HG03558 (cell line): ENCODE measurements around the gene TAOK1.
A peak's percentile ranks its signal among the peaks of the same experiment; 100 is the strongest.

Experiments
- ATAC-seq: cut with Tn5 transposase; IDR thresholded peaks from one replicate; pipeline ENCODE4 v1.9.1; 2021; ENCODE audit warnings: moderate number of reproducible peaks; ENCODE audit not compliant: unreplicated experiment; ENCODE audit errors: extremely low read depth

The TAOK1 gene

DNA sequence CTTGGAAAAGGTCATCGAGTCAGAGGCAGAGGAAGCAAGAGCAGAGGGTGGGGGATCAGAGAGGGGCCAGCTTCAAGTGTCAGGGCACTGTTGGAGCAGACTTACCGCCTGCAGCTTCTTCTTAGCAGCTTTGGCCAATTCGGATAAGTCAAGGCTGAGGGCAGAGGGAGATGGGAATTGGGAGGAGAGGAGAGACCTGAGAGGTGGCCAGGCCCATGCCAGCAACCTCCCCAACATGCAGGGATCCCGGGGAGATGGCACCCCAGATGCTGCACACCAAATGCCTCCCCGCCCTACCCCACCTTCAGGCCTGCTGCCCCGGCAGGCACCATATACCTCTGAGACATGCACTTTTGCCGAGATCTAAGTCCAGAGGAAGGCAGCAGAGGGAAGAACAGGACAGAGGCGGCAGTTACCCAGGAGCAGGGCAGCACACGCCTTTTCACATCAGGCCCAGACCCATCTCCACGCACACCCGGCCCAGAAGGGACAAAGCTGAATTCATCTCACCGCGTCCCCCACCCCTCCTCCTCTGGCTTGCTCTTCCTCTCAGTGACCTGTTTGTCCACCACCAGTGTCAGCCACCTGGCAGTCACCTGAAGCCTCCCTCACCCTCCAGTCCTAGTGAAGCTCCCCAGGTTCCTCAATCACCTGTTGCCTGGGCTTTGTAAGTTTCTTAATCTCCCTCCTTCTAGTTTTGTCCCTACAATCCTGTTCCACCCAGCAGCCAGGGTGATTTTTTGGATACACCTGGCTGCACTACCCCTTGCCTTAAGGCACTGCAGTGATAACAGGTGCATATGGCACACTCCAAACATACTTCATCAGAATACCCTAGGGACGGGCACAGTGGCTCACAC, 188.7 kb downstream of the TAOK1 start:
- ATAC-seq: no peak

DNA sequence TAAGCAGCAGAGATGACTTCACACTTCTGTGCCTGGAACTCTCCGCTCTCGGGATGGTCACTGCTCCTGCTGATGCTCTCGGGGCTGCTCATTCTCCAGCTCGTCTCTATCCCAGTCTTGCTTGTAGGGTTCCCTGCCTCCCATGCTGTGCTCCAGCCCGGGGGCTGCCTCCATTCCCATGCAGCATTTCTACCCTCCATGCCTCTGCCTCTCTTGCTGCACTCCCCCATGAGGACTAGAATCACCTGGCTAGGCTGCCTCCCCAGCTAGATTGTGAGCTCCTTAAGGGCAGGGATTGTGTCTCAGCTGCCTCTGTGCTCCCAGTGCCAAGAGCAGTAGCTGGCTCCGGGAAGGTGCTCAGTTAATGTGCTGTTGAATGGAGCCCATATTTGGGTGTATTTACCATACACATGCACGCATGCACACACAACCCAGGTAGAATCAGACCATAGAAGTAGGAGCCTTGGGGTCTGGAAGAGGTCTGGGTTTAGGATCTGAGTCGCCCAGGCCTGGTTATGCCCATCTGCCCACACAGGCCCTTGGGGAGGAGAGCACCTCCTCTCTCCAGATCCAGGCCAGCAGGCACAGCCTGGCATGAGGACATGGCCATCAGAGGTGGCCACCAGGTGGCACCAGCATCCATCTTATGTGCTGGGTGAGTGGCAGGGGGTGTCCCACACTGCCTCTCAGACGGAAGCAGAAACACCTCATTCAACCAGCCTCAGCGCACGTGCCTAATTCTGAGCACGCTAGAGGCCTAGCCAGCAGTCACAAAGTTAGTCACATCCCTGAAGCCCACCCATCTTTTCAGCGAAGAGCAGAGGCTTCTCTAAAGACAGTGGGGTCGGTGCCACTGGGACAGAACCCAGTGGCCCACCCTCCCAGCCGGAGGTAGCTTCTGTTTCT, 190.0 kb downstream of the TAOK1 start:
- peak; percentile 63 for ATAC-seq

DNA sequence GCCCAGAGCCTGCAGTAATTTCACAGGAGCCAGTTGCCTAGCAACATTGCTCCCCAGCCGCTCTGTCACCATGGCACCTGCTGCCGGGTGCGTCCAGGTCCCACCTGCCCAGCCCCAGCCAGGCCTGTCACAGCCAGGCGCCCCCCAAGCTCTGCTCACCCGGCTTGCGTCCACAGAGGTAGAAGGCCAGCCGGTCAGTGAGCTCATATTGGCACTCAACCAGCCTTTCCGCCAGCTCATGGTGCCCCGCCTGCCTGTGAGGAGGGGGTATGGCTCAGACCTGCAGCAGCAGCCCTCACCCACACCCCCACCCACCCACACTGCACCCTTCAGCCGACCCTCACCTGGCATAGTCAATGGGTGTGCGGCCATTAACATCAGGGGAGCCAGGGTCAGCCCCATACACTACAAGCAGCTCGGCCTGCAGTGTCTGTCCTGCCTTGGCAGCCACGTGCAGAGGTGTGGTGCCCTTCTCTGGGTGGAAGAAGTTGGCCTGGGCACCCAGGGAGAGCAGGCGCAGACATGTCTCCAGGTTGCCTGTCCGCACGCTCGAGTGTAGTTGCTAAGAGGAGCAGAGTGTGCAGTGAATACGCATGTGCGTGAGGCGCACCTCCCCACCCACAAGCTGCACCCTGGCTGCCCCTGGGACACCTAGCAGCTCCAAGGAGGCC, 191.6 kb downstream of the TAOK1 start:
- ATAC-seq: no peak

DNA sequence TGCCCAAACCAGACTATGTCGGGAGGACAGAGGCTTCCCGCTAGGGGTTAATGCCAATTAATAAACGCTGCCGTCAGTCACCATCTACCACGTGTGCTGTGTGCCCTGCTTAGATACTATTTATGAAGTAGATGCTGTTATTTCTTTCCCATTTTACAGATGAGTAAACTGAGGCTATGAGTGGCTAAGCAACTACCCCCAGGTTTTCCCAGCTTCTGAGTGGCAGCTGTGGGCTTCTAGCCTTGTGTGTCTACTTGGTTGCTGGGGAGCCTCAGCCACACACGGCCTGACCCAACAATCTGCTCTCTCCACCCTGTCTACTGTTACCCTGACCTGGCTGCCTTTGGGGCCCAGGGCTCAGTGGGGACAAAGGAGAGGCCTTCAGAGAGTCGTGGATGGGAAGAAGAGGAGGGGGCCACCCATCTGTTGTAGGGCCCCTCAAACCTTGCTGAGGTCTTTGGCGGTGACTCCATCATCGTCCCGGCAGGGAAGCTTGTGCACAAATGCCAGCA, 192.1 kb downstream of the TAOK1 start:
- ATAC-seq: no peak

DNA sequence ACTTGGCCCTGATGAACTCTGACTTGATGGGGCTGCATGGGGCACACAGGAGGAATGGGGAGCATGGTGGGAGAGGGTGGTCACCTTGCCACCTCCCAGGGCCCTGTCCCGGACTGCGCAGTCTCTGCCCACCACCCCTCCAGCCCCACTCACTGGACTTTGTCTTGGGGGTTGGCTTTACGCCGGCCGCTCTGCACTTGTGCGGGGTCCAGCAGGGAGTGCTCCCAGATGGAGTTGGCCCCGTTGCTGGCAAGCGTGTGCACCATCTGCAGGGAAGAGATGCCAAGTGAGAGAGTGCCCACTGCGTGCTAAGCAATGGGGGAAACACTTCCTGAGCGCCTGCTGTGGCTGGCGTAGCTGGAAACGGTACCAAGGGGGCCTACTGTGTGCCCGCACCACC, 192.6 kb downstream of the TAOK1 start:
- ATAC-seq: no peak

DNA sequence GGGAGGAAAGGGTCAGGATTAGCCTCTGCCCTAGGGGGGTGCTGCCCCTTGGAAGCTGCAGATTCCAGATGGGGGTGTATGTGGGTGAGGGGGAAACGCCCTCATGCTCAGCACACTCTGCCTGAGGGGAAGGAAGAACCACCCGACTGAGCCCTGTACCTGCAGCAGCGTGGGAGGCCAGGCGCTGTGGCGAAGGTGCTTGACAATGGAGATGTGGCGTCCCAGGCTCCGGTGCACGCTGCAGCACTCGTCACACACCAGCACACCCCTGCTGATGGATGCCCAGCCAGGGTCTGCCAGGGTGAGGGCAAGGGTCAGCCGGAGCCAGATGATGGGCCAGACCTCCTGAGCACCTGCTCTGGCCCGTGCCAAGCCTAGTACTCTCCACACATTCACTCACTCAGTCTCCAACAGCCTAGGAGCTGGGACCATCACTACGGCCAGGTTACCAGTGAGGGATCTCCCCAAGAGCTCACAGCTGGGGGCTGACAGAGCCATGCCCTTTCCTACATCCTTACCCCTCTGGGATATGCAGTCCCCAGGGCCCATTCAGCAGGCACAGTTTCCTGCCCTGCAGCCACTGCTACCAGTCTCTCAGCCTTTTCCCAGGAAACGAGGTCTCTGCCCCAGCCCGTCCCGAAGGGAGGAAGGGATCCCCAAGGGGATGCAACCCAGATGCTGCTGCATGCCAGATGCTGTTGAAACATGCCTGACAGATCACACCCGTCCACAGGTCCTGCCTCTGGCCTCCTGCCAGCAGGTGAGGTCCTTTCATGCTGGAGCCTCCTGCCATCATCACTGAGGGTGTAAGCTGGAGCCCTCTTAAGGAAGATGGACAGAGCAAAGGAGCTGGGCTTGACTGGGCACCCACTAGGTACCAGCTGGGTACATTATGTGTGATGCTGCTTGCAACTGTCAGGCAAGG, 193.4 kb downstream of the TAOK1 start:
- ATAC-seq: no peak

DNA sequence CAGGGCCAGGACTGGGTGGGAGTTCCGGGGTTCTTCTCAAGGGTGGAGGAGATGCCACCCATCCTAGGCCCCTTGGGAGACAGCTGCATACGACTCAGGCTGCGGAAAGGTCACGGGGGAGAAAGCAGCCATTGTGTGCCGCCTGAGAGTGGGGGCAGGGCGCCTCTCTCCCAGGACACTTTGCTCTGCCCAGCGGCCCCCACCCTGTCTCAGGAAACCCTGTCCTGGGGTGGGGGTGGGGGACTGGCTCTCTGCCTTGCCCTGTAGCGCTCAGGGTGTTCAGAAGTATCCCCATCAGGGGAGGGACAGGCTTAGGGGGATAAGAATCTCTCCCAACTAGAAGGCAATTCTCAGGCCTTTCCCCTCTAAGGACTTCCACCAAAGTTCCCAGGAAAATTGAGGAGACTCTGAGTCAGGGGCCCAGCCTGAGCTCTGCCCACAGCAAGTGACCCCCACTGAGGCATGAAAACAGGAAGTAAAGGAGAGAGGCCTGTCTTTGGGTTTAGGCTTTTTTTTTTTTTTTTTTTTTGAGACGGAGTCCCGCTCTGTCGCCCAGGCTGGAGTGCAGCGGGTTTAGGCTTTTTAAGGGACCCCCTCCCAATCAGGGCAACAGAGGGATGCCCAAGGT, 194.4 kb downstream of the TAOK1 start:
- ATAC-seq: no peak

DNA sequence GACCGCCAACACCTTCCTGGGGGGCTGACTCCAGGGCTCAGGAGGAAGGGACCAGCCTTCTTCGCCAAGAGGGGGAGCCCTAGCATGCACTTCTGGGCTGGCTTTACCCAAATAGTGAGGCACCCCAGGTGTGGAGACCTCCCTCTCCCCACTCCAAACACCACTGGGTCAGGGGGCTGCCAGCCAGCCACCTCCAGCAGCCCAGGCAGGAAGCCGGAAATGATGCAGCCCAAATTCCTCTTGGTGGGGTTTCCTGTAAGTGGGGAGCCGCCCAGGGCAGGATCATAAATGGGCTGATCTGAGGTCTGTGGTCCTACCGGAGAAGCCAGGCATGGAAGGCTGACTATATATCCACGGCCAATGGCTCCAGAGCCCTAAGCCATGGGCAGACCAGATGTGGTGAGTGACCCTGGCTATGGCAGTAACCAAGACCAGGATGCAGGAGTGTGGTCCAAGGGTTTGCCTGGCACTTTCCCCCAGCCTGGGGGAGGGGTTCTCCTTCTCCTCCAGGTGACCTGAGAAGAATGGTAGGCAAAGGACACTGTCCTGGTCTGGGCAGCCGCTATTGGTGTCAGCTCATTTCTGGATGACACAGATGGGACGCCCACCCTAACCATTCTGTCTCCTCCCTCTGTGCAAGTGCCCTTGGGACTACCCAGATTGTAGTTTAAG, 195.1 kb downstream of the TAOK1 start:
- no peak for ATAC-seq

DNA sequence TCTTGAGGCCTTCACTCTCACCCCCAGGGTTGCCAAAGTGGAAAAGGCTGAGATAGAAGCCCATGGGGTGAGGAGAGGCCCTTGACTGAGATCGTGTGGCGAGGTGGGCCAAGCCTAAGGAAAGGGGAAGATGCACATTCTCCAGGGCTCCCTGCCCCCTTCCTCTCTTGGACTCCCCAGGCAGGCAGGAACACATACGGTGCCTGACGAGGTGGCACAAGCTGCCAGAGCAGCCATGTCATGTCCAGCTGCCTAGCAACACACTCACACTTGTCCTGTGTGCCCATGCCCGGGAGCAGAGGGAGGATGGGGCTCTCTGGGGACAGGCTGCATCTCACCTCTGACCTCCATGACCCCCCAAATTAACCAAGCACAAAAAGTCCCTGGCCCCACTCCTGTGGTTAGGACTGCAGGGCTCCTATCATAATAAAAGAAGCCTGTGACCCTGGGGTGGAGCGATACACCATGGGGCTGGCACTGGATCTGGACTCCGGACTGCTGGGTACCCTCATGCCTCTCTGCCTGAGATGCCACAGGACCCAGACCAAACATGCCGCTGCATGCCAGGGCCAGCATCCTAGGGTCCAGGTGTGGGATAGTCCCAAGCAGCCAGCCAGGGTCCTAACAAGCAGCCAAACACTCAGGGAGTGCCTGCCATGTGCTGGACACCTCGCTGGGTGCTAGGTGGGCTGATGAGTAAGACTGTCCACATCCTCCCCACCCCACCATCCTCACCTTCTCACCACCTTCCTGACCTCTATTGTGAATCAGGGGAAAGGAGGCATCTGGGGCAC, 196.7 kb downstream of the TAOK1 start:
- ATAC-seq: no peak

DNA sequence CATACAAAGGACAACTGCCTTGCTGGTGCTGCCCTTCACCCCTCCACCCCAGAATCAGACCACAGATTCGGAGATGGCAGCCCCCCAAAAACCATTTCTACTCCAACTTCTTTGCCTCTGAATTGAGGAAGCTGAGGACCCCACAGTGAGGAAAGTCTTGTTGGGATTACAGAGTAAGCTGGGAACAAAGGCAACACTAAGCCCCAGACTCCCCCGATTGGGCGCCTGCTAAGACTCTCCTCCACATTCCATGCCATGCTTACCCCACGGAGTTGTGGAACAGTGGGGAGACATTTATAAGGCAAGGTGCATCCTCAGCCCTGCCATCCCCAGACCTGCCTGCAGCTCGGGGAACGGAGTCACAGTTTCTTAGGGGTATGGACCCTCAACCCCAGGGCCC, 197.4 kb downstream of the TAOK1 start:
- no peak for ATAC-seq

DNA sequence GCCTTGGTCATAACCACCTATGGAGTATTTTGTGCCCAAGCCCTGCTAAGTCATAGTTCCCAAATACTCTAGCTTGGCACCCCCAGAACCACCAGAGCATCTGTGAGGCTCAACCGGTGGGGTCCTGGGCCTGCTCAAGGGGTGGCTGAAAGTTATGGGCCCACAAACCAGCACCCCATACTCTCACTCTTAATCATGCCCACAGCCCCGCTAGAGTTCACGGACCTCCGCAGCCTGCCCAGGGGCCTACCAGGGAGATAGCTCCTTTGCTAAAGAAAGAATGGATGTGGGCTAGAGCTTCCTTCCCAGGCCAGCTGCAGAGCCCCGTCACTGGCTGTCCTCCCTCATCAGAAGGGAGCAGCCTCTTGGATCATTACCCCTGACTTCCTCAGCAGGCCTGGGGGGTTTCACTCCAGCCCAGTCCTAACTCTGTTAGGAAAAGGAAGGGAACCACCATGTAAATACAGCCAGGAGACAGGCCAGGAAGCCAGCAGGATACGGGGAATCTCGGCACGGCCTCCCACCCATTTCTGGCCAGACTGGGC, 197.9 kb downstream of the TAOK1 start:
- ATAC-seq: no peak

DNA sequence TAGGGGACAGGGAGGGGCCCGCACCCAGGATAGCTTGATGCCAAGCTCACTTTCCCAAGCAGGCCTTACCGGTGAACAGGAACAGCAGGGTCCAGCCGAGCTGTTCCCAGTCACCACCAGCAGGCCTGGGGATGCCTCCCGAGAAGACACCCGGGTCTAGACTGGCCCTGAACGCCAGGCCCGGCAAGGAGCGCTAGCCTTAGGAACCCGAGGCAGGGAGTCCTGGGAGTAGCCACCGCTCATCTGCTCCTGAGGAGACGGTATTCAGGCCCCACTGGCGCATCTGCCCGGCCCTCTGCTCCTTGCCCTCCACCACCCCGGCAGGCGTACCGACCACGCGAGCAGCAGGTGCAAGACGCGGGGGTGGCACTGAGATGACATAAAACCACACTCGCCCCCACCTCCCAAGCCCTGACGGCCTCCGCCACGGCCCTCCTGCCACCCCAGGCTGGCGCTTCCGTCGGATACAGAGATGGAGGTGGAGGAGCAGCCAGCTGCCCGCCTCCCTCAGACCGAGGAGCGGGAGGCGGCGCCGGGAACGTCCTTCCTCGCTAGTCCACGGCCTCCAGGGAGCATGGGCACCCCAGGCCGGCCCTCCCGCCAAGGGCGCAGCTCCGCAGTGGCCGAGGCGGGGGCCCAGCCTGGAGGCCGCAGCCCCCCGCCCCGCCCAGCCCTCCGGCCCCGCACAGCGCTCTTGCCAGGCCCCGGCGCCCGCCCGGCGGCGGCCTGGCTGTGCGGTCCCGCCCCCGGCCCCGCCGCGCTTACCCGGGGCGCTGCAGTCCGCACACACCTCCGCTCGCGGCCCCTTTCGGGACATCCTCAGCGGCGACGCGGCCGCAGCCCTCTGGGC, 198.6 kb downstream of the TAOK1 start:
- no peak for ATAC-seq

DNA sequence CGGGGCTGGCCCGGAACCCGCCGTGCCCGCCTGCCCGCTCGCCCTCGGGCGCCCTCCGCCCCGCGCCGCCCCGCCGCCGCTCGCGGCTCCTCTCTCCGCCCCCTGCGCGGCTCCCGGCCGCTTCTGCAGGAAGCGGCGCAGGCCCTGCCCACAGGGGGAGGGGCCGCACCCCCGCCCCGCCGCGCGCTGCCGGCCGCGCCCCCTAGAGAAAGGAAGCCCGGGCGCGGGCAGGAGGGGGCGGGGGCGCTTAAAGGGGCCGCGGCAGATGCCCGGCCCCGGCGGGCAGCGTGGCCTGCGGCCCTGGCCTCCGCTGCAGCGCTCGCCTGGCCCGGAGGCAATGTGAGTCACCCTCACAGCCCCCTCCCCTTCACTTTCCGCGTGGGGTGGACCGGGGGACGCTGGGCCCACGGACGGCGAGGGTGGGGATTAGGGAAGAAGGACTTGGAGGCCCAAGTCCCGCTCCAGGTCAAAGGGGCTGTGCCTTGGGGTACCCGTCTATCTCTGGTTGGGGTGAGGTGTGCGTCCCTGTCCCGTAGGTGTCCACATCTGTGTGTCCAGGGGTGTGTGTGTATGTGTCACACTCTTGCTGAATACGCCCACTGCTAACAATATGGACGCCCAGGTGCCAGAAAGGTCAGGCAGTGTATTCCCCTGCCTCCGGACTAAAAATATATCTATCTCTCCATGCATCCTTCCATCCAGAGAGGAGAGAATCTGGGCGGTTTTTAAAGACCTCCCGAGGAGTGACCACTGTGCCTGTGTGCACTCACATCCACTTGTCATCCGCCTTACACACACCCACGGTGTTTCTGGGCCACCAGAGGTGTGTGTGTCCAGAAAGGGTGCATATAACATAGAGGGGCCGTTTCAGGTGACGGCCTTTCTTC, 199.6 kb downstream of the TAOK1 start, which contains the start of gene GIT1:
TSS of gene GIT1 (minus strand) at position 125 of the 887 bp plus-strand sequence. CDS start 270 bp downstream, outside the sequence.
- ATAC-seq: peak; percentile 40

DNA sequence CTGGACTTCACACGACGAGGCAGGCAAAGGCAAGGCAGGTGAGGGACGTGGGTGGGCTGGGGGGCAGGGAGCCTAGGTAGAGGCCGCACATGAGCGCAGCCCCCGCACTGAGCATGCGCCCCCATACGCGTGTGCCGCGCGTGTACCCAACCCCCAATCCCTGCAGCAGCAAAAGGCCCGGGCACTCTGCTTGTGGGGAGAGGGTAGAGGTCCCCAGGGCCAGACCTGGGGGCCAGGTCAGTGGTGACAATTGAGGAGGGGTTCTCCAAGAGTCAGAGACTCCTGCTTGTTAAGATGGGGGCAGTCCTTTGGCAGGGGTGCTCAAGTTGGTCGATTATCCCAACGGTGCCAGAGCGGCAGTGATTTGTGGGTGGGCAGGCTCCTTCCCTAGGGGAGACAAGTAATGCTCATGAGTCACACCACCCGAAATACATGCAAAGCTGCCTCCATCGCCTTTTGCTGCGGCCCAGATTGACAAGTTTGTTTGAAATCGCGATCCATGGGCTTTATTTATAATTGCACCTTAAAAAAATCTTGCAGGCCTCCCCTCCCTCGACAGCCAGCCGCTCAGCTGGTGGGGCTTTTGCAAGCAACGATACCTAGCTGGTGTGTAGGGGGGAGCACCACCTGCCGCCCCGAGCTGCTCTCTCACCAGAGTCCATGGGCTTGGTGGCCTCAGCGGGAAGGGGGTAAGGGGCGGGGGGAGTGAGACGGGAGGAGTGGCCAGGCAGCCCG, 200.4 kb downstream of the TAOK1 start:
- ATAC-seq: no peak
